ENCODE data around the gene NPR1. TPM values are rescaled to one million over a fixed set of nuclear protein-coding genes. Genes with fewer than 3 reads are reported as not detected.

Gene NPR1
- total and polyA plus RNA-seq, 2 of the 13 experiments (the other 11 are each of a cell fraction or from before 2014, with no cell fraction given), result not detected

GRCh38 chr1:153677718-153678518 lies 570 bp upstream of the NPR1 start (continued):
- TF ChIP-seq CEBPG (CRISPR knock-in tag; IDR thresholded peaks at IDR 0.05) (no peak), POLR2AphosphoS2 (IDR thresholded peaks at IDR 0.05; ENCODE audit: low read depth, low read length) (no peak), CTCF (CRISPR knock-in tag; IDR thresholded peaks at IDR 0.05) (peak; percentile 92), ZNF75D (CRISPR knock-in tag; IDR thresholded peaks at IDR 0.05; ENCODE audit: borderline replicate concordance) (no peak), ZNF501 (CRISPR knock-in tag; IDR thresholded peaks at IDR 0.05) (peak; percentile 26; the same call in 1 of the 2 replicates), SSRP1 (CRISPR knock-in tag; IDR thresholded peaks at IDR 0.05) (no peak), ZBTB2 (CRISPR knock-in tag; IDR thresholded peaks at IDR 0.05; ENCODE audit: low read depth) (no peak), FOXA3 (CRISPR knock-in tag; IDR thresholded peaks at IDR 0.05) (0 out of 2 replicates have a peak, but pooled peaks have one; percentile 26), RNF219 (CRISPR knock-in tag; IDR thresholded peaks at IDR 0.05) (no peak), ETS1 (CRISPR knock-in tag; IDR thresholded peaks at IDR 0.05) (no peak), ZNF800 (CRISPR knock-in tag; IDR thresholded peaks at IDR 0.05) (peak; percentile 90), EP300 (IDR thresholded peaks at IDR 0.05; ENCODE audit: low read depth in 2 of 2, low read length in 2 of 2) (no peak), EP300 (CRISPR knock-in tag; IDR thresholded peaks at IDR 0.05; ENCODE audit: borderline replicate concordance) (no peak), ZNF878 (CRISPR knock-in tag; IDR thresholded peaks at IDR 0.05) (no peak), MIER2 (CRISPR knock-in tag; IDR thresholded peaks at IDR 0.05) (no peak), PATZ1 (CRISPR knock-in tag; IDR thresholded peaks at IDR 0.05) (peak; percentile 68), ZNF792 (CRISPR knock-in tag; IDR thresholded peaks at IDR 0.05) (no peak), ZNF703 (CRISPR knock-in tag; IDR thresholded peaks at IDR 0.05; ENCODE audit: borderline replicate concordance) (no peak), ZNF572 (CRISPR knock-in tag; IDR thresholded peaks at IDR 0.05) (no peak)

All from HepG2 (cell line).